ENCODE measurements around the gene RAB3C.

GRCh38 chr5:58680503-58680902, 97.6 kb downstream of the RAB3C start:
- TF ChIP-seq CTCF (IDR thresholded peaks at IDR 0.05), result no peak
- no peak for TF ChIP-seq POLR2A (IDR thresholded peaks at IDR 0.05)

Data from vagina (tissue), 2 donors.